HepG2 (cell line): ENCODE results near the gene TTPAL. TPM values are rescaled to one million over a fixed set of nuclear protein-coding genes. Genes with fewer than 3 reads are reported as not detected.

Experiments used
- ARID2 ChIP-seq: sonication (generic); formaldehyde crosslinking; IDR thresholded peaks from 2 replicates; pipeline ENCODE4 v1.8.1; 2022; ENCODE audit warnings: mild to moderate bottlenecking, missing genetic modification reagents, borderline replicate concordance
- HMGA1 ChIP-seq: sonication (generic); formaldehyde crosslinking; conservative IDR thresholded peaks from 2 replicates; pipeline ENCODE4 v1.4.0; 2020; ENCODE audit warnings: missing genetic modification reagents
- HNRNPLL ChIP-seq: fragments of 200-400 bp; formaldehyde crosslinking; IDR thresholded peaks from 2 replicates; pipeline ENCODE4 v1.6.1; 2017; ENCODE audit warnings: mild to moderate bottlenecking, low read depth, low read length; ENCODE audit not compliant: poor library complexity, severe bottlenecking
- IRF2 ChIP-seq: IDR thresholded peaks from 2 replicates; pipeline ENCODE4 v1.6.1; 2018; ENCODE audit warnings: missing genetic modification reagents, missing compliant biosample characterization
- KAT8 ChIP-seq: IDR thresholded peaks from 2 replicates; pipeline ENCODE4 v1.6.1; 2016; ENCODE audit warnings: missing genetic modification reagents, missing compliant biosample characterization
- KLF6 ChIP-seq: IDR thresholded peaks from 2 replicates; pipeline ENCODE4 v1.8.0; 2016; ENCODE audit warnings: missing biosample characterization, missing genetic modification reagents
- MXI1 ChIP-seq: IDR thresholded peaks from 3 replicates; pipeline ENCODE4 v1.6.1; 2012; ENCODE audit warnings: low read depth, low read length, inconsistent platforms, borderline replicate concordance
- RERE ChIP-seq: IDR thresholded peaks from 2 replicates; pipeline ENCODE4 v1.6.1; 2016; ENCODE audit warnings: low read depth, missing genetic modification reagents, missing compliant biosample characterization
- RFX3 ChIP-seq: IDR thresholded peaks from 2 replicates; pipeline ENCODE4 v1.6.1; 2016; ENCODE audit warnings: missing biosample characterization, missing genetic modification reagents
- SIN3A ChIP-seq: IDR thresholded peaks from 2 replicates; pipeline ENCODE4 v1.6.1; 2011; ENCODE audit warnings: low read depth, mild to moderate bottlenecking, control low read depth, low read length, borderline replicate concordance
- THAP11 ChIP-seq: IDR thresholded peaks from 2 replicates; pipeline ENCODE4 v1.6.1; 2016; ENCODE audit warnings: missing biosample characterization, missing genetic modification reagents
- ZNF282 ChIP-seq: fragments of 450-650 bp; IDR thresholded peaks from 2 replicates; pipeline ENCODE4 v1.6.1; 2018; ENCODE audit not compliant: partially characterized antibody
- ZNF34 ChIP-seq: sonication (generic); formaldehyde crosslinking; IDR thresholded peaks from 2 replicates; pipeline ENCODE4 v1.4.0; 2020; ENCODE audit warnings: mild to moderate bottlenecking, missing genetic modification reagents, borderline replicate concordance
- ZNF501 ChIP-seq: sonication (generic); formaldehyde crosslinking; IDR thresholded peaks from 2 replicates; pipeline ENCODE4 v1.5.1; 2020; ENCODE audit warnings: mild to moderate bottlenecking, moderate library complexity, missing genetic modification reagents
- ZNF547 ChIP-seq: sonication (generic); formaldehyde crosslinking; IDR thresholded peaks from 2 replicates; pipeline ENCODE4 v1.5.1; 2020; ENCODE audit warnings: mild to moderate bottlenecking, missing genetic modification reagents
- ZNF572 ChIP-seq: sonication (generic); formaldehyde crosslinking; IDR thresholded peaks from 2 replicates; pipeline ENCODE4 v1.5.1; 2020; ENCODE audit warnings: mild to moderate bottlenecking, missing genetic modification reagents
- ZNF615 ChIP-seq: sonication (generic); formaldehyde crosslinking; IDR thresholded peaks from 2 replicates; pipeline ENCODE4 v1.5.0; 2020; ENCODE audit warnings: mild to moderate bottlenecking, missing genetic modification reagents, borderline replicate concordance
- ZNF768 ChIP-seq: sonication (generic); formaldehyde crosslinking; IDR thresholded peaks from 2 replicates; pipeline ENCODE4 v1.4.0; 2020; ENCODE audit warnings: missing genetic modification reagents
- ZNF792 ChIP-seq: IDR thresholded peaks from 2 replicates; pipeline ENCODE4 v1.6.1; 2016
- polyA plus RNA-seq, 8 experiments: library from polyadenylated mRNA; depleted of rRNA in 3 of 8; stranded (reverse) in 7 of 8; unstranded in 1 of 8; fragments of >200 nt; fragmentation: Illumina TruSeq in 4 of 8; extraction: Trizol in 4 of 8; gene quantifications; 2 replicates each; pipeline versions ENCODE4 v1.2.1 to v1.2.3, GENCODE V29; 2011 to 2016; ENCODE audit warnings: low read depth in 4 of 8, missing spikeins in 1 of 8, mixed read lengths in 1 of 8; ENCODE audit not compliant: insufficient read depth in 1 of 8
- total RNA-seq, 5 experiments: library from RNA; depleted of rRNA; stranded (reverse); fragments of >200 nt; fragmentation: Illumina TruSeq; extraction: Trizol; gene quantifications; 2 replicates each; pipeline ENCODE4 v1.2.3, GENCODE V29; 2016; ENCODE audit warnings: low read depth in 1 of 5
- TF ChIP-seq, protein P1 (sequence below): sonication (generic); formaldehyde crosslinking; IDR thresholded peaks from 2 replicates; pipeline ENCODE4 v1.4.0; 2020; ENCODE audit warnings: missing genetic modification reagents, borderline replicate concordance

TTPAL gene
- total and polyA plus RNA-seq, 2 of the 13 experiments (the other 11 are each of a cell fraction or from before 2014, with no cell fraction given): 4.3 to 18.8 TPM

- TF ChIP-seq, protein P1, sequence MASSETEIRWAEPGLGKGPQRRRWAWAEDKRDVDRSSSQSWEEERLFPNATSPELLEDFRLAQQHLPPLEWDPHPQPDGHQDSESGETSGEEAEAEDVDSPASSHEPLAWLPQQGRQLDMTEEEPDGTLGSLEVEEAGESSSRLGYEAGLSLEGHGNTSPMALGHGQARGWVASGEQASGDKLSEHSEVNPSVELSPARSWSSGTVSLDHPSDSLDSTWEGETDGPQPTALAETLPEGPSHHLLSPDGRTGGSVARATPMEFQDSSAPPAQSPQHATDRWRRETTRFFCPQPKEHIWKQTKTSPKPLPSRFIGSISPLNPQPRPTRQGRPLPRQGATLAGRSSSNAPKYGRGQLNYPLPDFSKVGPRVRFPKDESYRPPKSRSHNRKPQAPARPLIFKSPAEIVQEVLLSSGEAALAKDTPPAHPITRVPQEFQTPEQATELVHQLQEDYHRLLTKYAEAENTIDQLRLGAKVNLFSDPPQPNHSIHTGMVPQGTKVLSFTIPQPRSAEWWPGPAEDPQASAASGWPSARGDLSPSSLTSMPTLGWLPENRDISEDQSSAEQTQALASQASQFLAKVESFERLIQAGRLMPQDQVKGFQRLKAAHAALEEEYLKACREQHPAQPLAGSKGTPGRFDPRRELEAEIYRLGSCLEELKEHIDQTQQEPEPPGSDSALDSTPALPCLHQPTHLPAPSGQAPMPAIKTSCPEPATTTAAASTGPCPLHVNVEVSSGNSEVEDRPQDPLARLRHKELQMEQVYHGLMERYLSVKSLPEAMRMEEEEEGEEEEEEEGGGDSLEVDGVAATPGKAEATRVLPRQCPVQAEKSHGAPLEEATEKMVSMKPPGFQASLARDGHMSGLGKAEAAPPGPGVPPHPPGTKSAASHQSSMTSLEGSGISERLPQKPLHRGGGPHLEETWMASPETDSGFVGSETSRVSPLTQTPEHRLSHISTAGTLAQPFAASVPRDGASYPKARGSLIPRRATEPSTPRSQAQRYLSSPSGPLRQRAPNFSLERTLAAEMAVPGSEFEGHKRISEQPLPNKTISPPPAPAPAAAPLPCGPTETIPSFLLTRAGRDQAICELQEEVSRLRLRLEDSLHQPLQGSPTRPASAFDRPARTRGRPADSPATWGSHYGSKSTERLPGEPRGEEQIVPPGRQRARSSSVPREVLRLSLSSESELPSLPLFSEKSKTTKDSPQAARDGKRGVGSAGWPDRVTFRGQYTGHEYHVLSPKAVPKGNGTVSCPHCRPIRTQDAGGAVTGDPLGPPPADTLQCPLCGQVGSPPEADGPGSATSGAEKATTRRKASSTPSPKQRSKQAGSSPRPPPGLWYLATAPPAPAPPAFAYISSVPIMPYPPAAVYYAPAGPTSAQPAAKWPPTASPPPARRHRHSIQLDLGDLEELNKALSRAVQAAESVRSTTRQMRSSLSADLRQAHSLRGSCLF: no peak; the same call in 1 of the 2 replicates
- TF ChIP-seq HMGA1: no peak
- peak; percentile 98 for TF ChIP-seq ZNF547
- TF ChIP-seq RERE (CRISPR knock-in tag): no peak
- peak; percentile 85; the same call in 1 of the 2 replicates for TF ChIP-seq ZNF572
- peak; percentile 99 for TF ChIP-seq KAT8 (CRISPR knock-in tag)
- no peak for TF ChIP-seq ZNF282
- TF ChIP-seq ZNF768 (CRISPR knock-in tag): peak; percentile 91
- peak; percentile 90; the same call in 1 of the 2 replicates for TF ChIP-seq IRF2 (CRISPR knock-in tag)
- TF ChIP-seq RFX3: no peak
- TF ChIP-seq ZNF792 (CRISPR knock-in tag): peak; percentile 99
- TF ChIP-seq ZNF501 (CRISPR knock-in tag): peak; percentile 99
- TF ChIP-seq ARID2 (CRISPR knock-in tag): peak; percentile 99
- peak; percentile 93 for TF ChIP-seq THAP11 (CRISPR knock-in tag)
- peak; percentile 79; the same call in 1 of the 2 replicates for TF ChIP-seq SIN3A
- TF ChIP-seq MXI1: peak; percentile 98
- no peak for TF ChIP-seq ZNF615 (CRISPR knock-in tag)
- TF ChIP-seq KLF6 (CRISPR knock-in tag): peak; percentile 62; the same call in 1 of the 2 replicates
- TF ChIP-seq HNRNPLL: peak; percentile 84
- peak; percentile 95; the same call in 1 of the 2 replicates for TF ChIP-seq ZNF34
Observed at GRCh38 chr20:44475694-44476560, at the start of gene TTPAL (continued).
